ENCODE measurements around the gene SMAD1.
"Not testable (repeated sequence)": the region's sequence is repeated elsewhere in the genome, so short reads cannot be mapped to it uniquely, and the experiment has no call there.

Gene SMAD1

DNA sequence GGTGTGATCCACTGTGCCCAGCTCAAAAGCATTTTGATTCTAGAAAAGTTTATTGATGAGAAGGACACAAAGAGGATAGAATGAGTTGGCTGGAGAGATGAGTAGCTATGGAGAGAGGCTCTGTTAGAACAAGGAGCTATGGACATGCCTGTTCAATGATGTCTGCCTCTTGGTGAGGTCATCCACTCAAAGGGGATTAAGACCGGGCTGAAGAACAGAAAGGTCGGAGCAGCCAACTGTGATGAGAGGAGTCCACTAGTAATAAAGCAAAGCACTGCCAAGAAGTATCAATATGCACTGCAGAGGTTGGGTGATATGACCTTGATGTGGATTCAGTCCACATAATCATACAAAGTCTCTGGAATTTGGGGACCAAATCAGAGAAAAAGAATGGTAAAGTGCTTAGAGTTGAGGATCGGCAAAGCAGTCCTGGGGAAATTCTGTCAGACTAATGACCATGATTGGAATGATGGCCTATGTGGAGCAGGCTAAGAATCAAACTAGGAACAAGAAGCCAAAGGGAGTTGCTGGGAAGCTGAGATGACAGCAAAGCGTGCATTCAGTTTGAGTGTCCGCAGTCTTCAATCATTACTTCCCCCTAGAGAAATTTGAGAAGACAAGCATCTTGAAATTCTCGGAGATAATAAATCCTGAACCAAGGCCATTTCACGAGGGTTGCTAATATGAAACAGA lies 81.8 kb downstream of the SMAD1 start:
- no peak for DNase-seq (ENCODE audit: low read depth, low spot score)
- H3K36me3 ChIP-seq (ENCODE audit: insufficient read depth, low read length) = peaks cover 19% of the 10 kb centered on the region
- TF ChIP-seq EZH2 (IDR thresholded peaks at IDR 0.05) (no peak), POLR2AphosphoS5 (IDR thresholded peaks at IDR 0.05; ENCODE audit: borderline replicate concordance, low read depth, low read length) (no peak), FOXP2 (optimal IDR thresholded peaks at IDR 0.05; ENCODE audit: control extremely low read depth, extremely low read length, insufficient read depth) (no peak)
- no peak overlapping the region for H3K4me3 ChIP-seq
- H3K9ac ChIP-seq (ENCODE audit: insufficient read length) = no peak overlapping the region
- H3K9me3 ChIP-seq (ENCODE audit: low read depth, low read length) = no peaks in the 10 kb centered on the region
- H3K27ac ChIP-seq = no peak overlapping the region

DNA sequence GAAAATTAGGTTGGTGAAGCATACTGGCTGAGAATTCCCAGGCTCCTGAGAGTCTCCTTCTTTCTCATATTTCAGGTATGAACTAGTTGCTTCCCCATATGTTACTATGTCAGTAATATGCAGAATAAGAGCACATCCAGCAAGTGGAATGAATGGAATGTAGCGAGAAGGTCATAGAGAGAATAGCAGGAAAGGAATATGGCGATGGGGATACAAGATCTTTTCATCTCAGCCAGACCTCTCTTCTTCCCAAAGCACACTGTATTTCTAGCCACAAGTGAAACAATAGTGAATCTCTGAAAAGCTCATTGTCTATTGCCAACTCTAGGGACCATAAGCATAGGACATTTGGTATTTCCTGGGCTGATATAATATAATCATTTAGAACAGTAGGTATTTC lies 82.9 kb downstream of the SMAD1 start:
- DNase-seq (ENCODE audit: low read depth, low spot score) = no peak
- H3K27ac ChIP-seq = no peak overlapping the region
- peaks cover 8% of the 10 kb centered on the region for H3K36me3 ChIP-seq (ENCODE audit: insufficient read depth, low read length)
- no peaks in the 10 kb centered on the region for H3K9me3 ChIP-seq (ENCODE audit: low read depth, low read length)
- H3K4me3 ChIP-seq = no peak overlapping the region
- no peak overlapping the region for H3K9ac ChIP-seq (ENCODE audit: insufficient read length)
- TF ChIP-seq EZH2 (IDR thresholded peaks at IDR 0.05) (no peak), POLR2AphosphoS5 (IDR thresholded peaks at IDR 0.05; ENCODE audit: borderline replicate concordance, low read depth, low read length) (no peak), FOXP2 (optimal IDR thresholded peaks at IDR 0.05; ENCODE audit: control extremely low read depth, extremely low read length, insufficient read depth) (no peak)

DNA sequence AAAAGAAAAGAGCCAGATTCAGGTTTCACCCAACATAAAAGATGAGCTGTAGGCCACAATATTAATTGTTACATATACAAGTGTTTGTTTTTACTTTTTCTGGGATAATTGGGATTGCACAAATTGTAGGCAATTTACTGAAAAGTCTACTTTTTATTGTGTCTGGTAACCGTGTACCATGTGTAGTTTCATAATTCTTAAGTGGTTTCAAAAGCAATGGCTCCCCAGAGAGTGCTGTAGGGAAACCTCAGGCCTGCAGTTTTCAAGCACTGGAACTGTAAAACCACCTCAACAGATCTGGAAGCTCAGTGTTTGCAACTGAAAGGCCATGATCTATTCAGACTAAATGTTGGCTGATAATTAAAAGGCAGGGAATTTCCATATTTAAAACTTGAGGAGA lies 83.7 kb downstream of the SMAD1 start:
- no peak overlapping the region for H3K4me3 ChIP-seq
- no peaks in the 10 kb centered on the region for H3K36me3 ChIP-seq (ENCODE audit: insufficient read depth, low read length)
- H3K27ac ChIP-seq = peak overlapping the region; percentile 16; the same call in 1 of the 2 replicates
- TF ChIP-seq POLR2AphosphoS5 (IDR thresholded peaks at IDR 0.05; ENCODE audit: borderline replicate concordance, low read depth, low read length) (no peak), EZH2 (IDR thresholded peaks at IDR 0.05) (no peak), FOXP2 (optimal IDR thresholded peaks at IDR 0.05; ENCODE audit: control extremely low read depth, extremely low read length, insufficient read depth) (no peak)
- no peak for DNase-seq (ENCODE audit: low read depth, low spot score)
- H3K9me3 ChIP-seq (ENCODE audit: low read depth, low read length) = no peaks in the 10 kb centered on the region
- H3K9ac ChIP-seq (ENCODE audit: insufficient read length) = no peak overlapping the region

DNA sequence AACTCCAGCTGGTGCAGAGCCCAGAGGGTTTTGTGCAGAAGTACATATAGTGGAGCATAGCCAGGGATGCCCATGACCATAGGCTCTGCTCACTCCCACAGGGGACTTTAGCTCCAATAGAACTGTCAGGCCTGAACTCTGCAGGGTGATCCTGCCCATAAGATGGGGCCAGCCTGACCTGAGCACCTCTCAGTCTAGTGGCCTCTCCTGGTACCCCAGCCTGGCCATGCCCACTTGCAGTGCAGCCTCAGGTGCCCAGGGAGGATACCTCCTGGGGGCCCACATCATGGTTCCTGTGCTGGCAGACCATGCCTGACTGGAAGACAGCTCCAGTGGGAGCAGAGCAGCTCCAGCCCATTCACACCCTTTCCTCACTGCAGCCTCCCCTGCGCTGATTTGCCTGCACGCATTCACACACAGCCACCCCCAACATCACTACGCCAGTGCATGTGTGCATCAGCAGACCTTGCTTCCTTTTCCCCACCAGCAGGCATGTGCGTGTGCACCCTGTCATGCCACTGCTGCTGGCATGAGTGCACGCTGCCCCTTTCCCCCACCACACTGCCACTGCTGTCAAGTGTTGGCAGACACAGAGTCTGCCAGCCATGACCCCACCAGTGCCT lies 84.5 kb downstream of the SMAD1 start:
- TF ChIP-seq EZH2 (IDR thresholded peaks at IDR 0.05) (no peak), FOXP2 (optimal IDR thresholded peaks at IDR 0.05; ENCODE audit: control extremely low read depth, extremely low read length, insufficient read depth) (no peak), POLR2AphosphoS5 (IDR thresholded peaks at IDR 0.05; ENCODE audit: borderline replicate concordance, low read depth, low read length) (no peak)
- H3K27ac ChIP-seq = no peak overlapping the region
- H3K9me3 ChIP-seq (ENCODE audit: low read depth, low read length) = no peaks in the 10 kb centered on the region
- no peaks in the 10 kb centered on the region for H3K36me3 ChIP-seq (ENCODE audit: insufficient read depth, low read length)
- no peak for DNase-seq (ENCODE audit: low read depth, low spot score)
- H3K9ac ChIP-seq (ENCODE audit: insufficient read length) = no peak overlapping the region
- no peak overlapping the region for H3K4me3 ChIP-seq

DNA sequence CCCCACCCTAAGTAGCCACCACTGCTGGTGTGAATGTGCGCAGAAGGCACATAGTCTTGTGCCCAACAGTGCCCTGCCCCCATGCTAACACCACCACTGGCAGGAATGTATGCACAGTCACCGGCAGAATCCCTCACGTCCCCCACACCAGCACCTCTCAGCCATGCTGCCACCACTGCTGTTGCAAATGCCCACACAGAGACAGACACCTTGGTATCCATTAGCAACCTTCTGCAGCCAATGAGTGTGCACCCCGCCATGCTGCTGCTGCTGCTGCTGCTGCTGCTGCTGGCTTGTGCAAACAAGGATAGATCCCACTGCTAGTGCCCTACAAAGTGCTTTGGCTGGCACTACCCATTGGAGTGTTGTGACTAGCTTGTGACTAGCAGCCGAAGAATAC lies 85.1 kb downstream of the SMAD1 start:
- TF ChIP-seq FOXP2 (optimal IDR thresholded peaks at IDR 0.05; ENCODE audit: control extremely low read depth, extremely low read length, insufficient read depth) (no peak), POLR2AphosphoS5 (IDR thresholded peaks at IDR 0.05; ENCODE audit: borderline replicate concordance, low read depth, low read length) (no peak), EZH2 (IDR thresholded peaks at IDR 0.05) (no peak)
- Histone ChIP-seq H3K4me3 (no peak overlapping the region), H3K36me3 (ENCODE audit: insufficient read depth, low read length) (no peaks in the 10 kb centered on the region), H3K27ac (no peak overlapping the region), H3K9ac (ENCODE audit: insufficient read length) (no peak overlapping the region), H3K9me3 (ENCODE audit: low read depth, low read length) (no peaks in the 10 kb centered on the region)
- DNase-seq (ENCODE audit: low read depth, low spot score) = no peak

DNA sequence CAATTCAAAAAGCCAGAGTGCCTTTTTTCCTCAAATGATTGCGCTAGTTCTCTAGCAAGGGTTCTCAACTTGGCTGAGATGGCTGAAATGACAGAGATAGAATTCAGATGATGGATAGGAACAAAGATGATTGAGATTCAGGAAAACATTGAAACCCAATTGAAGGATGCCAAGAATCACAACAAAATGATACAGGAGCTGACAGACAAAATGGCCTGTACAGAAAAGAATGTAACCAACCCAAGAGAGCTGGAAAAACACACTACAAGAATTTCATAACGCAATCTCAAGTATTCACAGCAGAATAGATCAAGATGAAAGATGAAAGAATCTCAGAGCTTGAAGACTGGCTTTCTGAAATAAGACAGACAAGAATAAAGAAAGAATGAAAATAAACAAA lies 85.9 kb downstream of the SMAD1 start:
- Histone ChIP-seq H3K27ac (no peak overlapping the region), H3K9me3 (ENCODE audit: low read depth, low read length) (no peaks in the 10 kb centered on the region), H3K36me3 (ENCODE audit: insufficient read depth, low read length) (no peaks in the 10 kb centered on the region), H3K4me3 (no peak overlapping the region), H3K9ac (ENCODE audit: insufficient read length) (no peak overlapping the region)
- TF ChIP-seq POLR2AphosphoS5 (IDR thresholded peaks at IDR 0.05; ENCODE audit: borderline replicate concordance, low read depth, low read length) (no peak), EZH2 (IDR thresholded peaks at IDR 0.05) (no peak), FOXP2 (optimal IDR thresholded peaks at IDR 0.05; ENCODE audit: control extremely low read depth, extremely low read length, insufficient read depth) (no peak)
- DNase-seq (ENCODE audit: low read depth, low spot score) = no peak

DNA sequence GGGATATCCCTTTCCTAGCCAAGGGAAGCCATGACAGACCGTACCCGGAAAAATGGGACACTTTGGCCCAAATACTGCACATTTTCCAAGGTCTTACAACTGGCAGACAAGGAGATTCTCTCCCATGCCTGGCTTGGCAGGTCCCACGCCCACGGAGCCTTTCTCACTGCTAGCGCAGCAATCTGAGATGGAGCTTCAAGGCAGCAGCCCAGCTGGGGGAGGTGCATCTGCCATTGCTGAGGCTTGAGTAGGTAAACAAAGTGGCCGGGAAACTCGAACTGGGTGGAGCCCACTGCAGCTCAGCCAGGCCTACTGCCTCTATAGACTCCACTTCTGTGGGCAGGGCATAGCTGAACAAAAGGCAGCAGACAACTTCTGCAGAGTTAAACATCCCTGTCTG lies 92.9 kb downstream of the SMAD1 start:
- H3K27ac ChIP-seq; H3K9me3 ChIP-seq (ENCODE audit: low read depth, low read length); H3K4me3 ChIP-seq; H3K36me3 ChIP-seq (ENCODE audit: insufficient read depth, low read length); DNase-seq (ENCODE audit: low read depth, low spot score); H3K9ac ChIP-seq (ENCODE audit: insufficient read length): not testable (repeated sequence)

DNA sequence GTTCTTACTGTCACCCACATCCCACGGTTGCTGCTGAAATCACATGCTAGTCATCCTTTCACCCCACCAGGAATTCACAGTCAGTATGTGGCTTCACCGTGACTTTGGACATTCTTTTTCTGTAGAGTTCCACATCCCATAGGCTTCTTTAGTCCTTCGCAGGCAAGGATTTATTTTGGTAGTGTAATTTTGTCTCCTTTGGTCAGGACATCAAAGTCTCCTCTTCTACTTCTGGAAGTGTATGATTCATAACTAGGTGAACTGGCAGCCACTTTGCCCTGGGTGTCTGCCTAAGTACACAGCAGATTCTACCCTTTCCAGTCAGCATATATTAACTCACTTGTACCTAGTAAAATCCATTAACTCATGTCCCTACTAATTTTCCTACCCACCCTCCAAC lies 99.3 kb downstream of the SMAD1 start:
- no peak for TF ChIP-seq POLR2AphosphoS5 (IDR thresholded peaks at IDR 0.05; ENCODE audit: borderline replicate concordance, low read depth, low read length)
- no peak for TF ChIP-seq FOXP2 (optimal IDR thresholded peaks at IDR 0.05; ENCODE audit: control extremely low read depth, extremely low read length, insufficient read depth)
- no peak for TF ChIP-seq EZH2 (IDR thresholded peaks at IDR 0.05)
- Histone ChIP-seq H3K27ac (no peak overlapping the region), H3K4me3 (no peak overlapping the region), H3K9me3 (ENCODE audit: low read depth, low read length) (no peaks in the 10 kb centered on the region), H3K9ac (ENCODE audit: insufficient read length) (no peak overlapping the region), H3K36me3 (ENCODE audit: insufficient read depth, low read length) (no peaks in the 10 kb centered on the region)
- no peak for DNase-seq (ENCODE audit: low read depth, low spot score)
